Posterior vena cava (tissue), 2 donors: ENCODE measurements around the gene NANOGP8. TPM values are rescaled to one million over a fixed set of nuclear protein-coding genes. Genes with fewer than 3 reads are reported as not detected.
"Not testable (repeated sequence)": the region's sequence is repeated elsewhere in the genome, so short reads cannot be mapped to it uniquely, and the experiment has no call there.

Experiments
- DNase-seq: peaks from one replicate; pipeline ENCODE4 v3.0.0-alpha.2; 2020; ENCODE audit warnings: low spot score
- intact Hi-C, 2 donors: fragments of 100-400 bp; cut with DNase I; formaldehyde crosslinking; loops; one replicate each; pipeline versions ENCODE4 v1.14.1 to v1.14.2; 2022 to 2023
- long read RNA-seq, 2 donors: library from polyadenylated mRNA; unstranded; transcript quantifications; one replicate each; pipeline ENCODE4 v2.0.0, GENCODE V29; 2020 to 2021
- total RNA-seq, 2 donors: library from RNA; stranded (reverse); fragmentation: NEBNext Ultra II Directional; extraction: Animal tissue kit (Norgen Biotek cat#: 25700); gene quantifications; one replicate each; pipeline ENCODE4 v1.2.1, GENCODE V29; 2021
- donor health status: DM: yes; HTN: yes; CAD: no.
- donor health status: DM: yes; HTN: yes; CAD: no.

NANOGP8 gene, protein sequence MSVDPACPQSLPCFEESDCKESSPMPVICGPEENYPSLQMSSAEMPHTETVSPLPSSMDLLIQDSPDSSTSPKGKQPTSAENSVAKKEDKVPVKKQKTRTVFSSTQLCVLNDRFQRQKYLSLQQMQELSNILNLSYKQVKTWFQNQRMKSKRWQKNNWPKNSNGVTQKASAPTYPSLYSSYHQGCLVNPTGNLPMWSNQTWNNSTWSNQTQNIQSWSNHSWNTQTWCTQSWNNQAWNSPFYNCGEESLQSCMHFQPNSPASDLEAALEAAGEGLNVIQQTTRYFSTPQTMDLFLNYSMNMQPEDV
- total RNA-seq = under 1 TPM in 1 of 2 donors, not detected in 1; 0.48 TPM
- long read RNA-seq, donor 1 = 0 reads
- long read RNA-seq, donor 2 = 0 reads

DNA sequence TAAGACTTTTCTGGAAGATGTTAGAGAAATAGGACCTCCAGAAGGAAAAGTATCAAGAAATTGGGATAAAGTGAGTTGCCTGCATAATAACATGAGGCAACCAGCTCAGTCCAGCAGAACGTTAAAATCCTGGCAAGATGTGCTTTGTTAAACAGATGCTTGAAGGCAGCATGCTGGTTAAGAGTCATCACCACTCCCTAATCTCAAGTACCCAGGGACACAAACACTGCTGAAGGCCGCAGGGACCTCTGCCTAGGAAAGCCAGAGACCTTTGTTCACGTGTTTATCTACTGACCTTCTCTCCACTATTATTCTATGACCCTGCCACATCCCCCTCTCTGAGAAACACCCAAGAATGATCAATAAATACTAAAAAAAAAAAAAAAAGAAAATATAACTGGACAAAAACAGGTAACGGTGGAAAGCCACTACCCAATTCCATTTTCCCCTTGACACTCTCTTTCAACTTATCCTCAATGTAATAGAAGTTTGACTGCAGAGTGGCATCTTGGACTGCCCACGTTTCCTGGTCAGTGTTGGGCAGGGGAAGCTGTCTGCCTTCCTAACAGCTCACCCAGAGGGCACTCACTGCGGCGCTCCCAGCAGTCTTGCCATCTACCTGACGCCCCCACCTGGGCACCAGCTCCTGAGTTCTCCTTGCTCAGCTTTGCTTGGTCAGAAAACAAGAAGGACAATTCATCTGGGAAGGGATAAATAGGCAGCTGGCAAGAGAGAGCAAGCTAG is at the start of gene NANOGP8:
Gene NANOGP8 (minus strand): TSS at position 120 of the 744 bp plus-strand sequence. CDS start 185 bp downstream, outside the sequence.
- DNase-seq, intact Hi-C loops: not testable (repeated sequence)

DNA sequence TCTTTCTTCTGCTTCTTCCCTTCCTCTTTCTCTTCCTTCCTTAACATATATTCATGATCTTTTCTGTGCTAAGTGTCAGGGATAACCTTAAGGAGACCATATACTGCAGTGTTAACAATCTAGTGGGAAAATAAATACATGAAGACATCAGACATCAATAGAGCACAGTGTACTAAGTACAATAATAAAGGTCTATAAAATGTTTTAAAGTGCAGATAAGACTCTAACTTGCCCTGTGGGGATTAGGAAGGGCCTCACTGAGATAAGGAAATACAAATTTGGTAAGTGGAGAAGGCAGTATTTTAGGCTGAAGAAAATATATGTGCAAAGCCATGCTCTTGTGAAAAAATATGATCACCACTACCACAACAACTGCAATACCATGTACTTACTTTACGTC is 49.2 kb upstream of the NANOGP8 start:
- intact Hi-C loops = no loop called here
- no peak for DNase-seq

DNA sequence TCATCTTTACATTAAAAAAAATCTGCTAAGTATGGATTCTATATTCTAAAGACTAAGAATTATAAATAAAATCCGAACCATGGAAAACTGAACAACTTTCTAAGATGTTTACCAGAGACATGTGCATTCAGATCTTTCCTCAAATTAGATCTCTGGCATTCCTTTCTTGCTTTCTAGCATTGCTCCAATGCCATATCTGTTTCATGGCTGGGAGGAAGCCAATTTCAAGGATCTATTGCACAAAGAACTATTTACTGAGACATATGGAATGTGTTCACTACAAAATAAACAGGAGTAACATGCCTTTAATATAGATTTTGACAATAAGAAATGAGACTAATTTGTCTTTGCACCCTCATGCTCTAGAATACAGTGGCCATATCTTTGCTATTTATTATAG is 45.1 kb upstream of the NANOGP8 start:
- intact Hi-C loops = no loop called here
- DNase-seq = no peak

DNA sequence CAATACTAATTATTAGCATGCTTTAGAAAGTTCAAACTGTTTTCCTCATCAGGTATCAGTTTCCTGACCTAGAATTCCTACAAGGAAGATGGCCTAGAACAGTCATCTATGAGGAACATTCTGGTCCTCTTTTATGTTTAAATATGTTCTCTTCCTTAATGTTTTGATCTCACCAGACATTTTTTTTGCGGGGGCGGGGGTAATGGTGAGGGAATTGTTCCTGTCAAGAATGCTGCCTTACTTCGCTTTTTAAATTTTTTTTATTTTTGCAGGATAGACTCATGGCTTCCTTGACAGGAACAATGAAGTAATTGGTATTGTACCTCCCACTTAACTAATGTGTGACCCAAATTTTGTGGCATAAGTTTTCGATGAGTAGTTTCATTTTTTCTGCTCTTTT is 44.3 kb upstream of the NANOGP8 start:
- DNase-seq = no peak
- intact Hi-C loops = no loop called here

DNA sequence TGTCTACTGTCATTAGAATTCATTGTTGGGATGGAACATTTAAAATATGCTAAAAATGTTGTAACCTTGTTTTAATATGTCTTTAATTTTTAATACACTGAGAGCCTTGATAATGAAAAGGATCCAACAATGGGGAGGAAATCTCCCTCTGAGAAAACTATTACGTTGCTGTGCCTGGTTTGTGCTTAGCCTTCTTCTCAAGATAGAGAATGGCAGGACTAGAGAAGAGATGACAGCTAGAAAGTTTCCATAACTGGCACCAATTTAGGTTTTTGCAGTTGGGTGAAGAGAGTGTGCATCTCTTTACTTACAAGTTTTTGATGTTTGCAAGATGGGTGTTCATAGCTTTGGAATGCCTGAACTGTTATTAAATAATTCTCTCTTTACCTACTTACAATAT is 42.6 kb upstream of the NANOGP8 start:
- intact Hi-C loops = no loop called here
- no peak for DNase-seq

DNA sequence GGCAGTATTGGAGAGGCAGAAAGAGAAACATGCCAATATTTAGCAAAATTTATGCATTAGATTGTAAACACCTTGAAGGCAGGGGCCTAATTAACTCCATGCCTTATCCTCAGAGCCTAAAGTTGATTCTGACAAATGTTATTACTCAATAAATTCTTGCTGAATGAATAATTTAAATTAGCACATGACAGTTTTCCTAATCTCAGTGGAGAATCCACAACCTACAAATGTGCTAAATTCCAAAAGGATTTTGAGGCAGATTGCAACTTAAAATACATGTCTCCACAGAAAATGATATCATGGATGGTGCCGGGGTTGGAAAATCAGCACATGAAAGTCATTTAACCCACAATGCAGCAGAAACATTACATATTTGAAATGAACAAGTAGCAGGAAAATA is 41.1 kb upstream of the NANOGP8 start:
- DNase-seq = no peak
- intact Hi-C loops = no loop called here

DNA sequence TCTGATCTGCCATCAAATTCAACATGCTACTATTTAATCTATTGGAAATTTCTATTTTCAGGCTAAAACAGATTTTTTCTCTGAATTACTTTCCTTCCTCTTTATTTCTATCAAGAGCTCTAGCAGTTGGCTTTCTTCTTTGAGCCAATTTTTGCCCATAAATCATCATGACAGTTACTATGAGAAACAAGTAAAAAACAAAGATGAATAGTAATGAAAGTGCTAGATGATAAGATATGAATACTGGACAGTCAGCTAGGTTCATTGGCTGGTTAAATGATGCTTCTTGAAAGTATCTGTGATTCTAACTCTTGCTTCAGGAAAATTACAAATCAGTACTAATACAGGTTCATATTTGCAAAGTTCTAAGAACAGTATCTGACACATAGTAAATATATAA is 38.6 kb upstream of the NANOGP8 start:
- no peak for DNase-seq
- intact Hi-C loops = no loop called here

DNA sequence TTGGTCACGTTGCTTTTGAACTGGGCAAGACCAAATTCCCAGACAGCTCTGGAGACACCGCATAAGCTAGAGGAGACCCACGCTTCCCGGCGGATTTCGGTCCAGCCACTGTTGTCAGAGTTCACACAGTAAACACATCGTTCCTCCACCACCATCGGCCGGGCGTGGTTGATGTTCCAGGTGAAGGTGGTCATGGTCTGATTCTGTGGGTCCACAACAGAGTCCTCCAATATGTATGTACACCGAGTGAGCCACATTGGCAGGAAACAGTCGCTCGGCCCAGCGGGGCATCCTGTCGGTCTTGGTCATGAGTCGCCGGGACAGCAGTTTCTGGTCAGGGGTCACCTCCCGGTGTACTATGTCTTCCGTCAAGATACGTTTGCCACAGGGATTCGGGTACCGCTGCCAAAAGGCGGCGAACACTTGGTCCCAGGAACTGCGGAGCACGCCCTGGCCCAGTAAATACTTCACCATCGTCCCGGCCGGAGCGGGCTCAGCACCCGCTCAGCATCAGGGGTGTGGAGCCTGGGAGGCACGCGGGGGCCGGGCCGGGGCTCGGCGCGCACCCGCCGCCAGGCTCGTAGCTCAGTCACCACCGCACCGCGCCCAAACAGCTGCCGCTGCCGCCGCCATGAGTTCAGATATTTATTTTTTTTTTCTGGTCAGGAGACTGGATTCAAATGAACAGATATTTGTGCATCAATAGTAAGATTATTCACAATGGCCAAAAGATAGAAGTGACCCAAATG is 36.7 kb upstream of the NANOGP8 start:
- intact Hi-C loops = no loop called here
- DNase-seq = no peak

DNA sequence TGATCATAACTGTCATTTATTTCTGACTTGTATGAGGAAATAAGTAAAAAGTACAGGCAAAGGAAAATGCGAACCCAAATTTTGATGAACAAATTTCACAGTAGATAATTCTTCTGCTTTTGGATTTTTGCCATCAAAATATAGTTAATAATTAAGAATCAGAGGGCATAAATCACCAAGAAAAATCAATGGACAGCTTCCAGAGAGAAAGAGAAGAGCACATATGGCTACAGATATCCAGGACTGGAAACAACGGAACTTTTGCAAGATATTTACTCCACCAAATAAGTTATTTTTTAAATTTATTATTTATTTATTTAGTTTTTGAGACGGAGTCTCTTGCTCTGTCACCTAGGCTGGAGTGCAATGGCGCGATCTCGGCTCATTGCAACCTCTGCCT is 35.1 kb upstream of the NANOGP8 start:
- intact Hi-C loops = no loop called here

DNA sequence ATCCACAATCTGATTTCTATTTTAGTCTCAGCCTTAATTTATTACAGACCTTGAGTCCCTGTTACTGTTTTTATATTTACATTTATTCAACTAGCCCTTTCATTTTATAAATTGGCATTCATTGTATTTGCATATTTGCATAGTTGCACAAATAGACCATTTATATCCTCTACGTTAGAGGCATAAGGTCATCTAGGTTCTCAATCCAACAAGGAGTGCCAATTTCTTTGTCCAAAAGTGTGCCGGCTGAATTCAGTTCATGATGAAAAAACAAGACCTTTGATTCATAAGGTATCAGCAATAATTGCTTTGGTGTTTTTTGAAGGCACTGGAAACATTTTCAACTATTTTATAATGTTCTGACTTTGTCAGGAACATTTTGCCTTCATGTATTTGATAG is 33.9 kb upstream of the NANOGP8 start:
- intact Hi-C loops = no loop called here
- no peak for DNase-seq

More for the DNA sequence above, 35.1 kb upstream of the NANOGP8 start:
- DNase-seq = no peak

DNA sequence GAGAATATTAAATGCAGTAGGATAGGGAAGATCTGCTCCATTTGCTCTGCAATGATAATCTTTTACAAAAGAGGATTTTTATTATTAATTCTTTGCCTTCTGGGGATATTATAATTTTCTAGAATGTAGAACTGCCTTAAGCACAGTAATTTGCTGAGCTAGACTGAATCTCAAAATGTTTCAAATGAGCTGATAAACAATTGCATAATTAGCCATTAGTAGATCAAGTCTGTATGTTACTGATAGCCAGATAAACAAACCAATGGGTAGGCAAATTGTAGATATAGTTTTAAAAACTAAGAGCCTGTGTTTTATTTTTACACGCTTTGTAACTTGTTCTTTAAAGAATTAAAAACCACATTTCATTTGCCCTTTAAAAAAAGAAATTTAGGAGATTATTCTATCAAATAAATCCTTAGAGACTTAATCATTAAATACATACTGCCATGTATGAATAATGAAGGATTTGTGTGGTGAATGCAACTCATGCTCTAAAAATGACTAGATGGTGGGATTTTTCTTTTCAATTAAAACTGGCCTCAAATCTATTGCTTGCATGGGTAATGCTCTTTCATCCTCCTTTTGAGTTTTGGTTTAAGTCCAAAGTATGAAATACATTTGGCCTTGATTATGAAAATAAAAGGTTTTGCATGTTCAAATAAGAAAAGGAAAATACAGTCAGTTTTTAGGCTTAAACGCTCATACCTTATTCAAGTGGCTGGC is 32.6 kb upstream of the NANOGP8 start:
- no peak for DNase-seq
- intact Hi-C loops = no loop called here

DNA sequence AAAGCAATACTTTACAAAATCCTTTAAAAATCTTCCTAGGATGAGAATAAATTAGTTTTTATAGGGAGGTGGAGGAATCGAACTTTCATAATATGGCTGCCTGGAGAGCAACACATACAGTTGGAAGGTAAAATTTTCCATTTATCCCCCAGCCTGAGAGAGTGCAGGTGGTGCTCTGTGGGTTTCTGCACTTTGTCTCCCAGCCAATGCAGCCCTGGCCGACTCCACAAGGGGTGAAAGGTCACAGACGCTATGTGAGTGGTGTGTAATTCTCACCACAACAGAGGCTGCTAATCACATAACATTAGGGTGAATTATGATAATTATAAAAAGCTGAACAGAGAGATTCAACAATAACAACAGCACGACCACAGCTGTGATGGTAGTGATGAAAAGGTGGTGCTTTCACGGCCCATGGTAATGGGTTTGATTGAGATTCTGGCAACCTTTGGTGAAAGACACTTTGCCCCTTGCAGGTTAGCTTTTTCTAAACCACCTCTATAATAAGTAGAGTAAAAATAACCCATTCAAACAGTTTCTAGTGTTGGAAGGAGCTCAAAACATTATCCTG is 30.1 kb upstream of the NANOGP8 start:
- DNase-seq = no peak
- intact Hi-C loops = no loop called here

DNA sequence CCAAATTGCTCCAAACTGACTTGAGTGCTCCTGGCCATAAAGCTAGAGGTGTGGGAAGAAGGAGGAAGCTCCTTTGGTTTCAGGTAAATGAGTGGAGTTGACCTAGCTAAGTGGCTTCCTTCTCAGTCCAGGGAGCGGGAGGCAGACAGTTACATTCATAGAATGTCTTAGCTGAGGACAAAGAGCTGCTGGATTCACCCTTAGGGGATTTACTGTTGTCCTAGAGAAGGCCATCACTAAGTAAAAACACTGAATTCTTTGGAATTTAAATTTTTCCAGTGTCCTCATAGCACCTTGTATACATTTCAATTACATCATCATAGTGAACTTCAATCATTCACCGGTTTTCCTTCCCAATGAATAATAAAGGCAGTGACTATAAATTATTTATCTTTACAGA is 27.3 kb upstream of the NANOGP8 start:
- no peak for DNase-seq
- intact Hi-C loops = no loop called here

DNA sequence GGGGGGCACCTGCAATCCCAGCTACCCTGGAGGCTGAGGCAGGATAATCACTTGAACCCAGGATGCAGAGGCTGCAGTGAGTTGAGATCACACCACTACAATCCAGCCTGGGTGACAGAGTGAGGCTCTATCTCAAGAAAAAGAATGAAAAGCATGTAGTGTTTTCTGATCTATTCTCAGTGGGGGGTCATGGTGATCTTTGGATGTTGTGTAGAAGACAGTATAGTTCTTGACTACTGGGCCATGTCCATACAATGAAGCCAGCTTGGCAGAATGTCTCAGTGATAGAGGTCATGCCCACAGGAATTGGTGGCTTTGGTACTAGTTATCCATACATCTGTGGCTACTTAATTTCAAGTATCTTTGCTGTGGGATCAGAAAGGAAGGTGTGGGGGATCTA is 26.8 kb upstream of the NANOGP8 start:
- no peak for DNase-seq
- intact Hi-C loops = no loop called here

DNA sequence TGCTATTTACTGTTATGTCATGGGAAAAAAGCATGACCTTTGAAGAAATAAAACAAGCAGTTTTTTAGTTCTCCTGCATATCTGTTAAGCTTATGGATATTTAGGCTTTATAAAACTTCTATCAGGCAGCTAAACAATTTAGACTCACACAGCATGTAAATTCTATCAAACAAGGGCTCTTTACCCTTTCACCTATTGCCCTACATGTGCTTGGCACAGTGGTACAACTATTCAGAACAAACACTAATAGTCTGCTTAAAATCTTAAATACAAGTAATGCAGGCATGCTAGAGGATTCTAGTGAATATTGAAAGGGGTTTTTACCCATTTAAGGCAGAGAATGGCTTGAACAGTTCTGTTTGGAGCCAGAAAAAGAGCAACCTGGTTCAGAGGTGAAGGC is 23.4 kb upstream of the NANOGP8 start:
- intact Hi-C loops = no loop called here
- DNase-seq = no peak

DNA sequence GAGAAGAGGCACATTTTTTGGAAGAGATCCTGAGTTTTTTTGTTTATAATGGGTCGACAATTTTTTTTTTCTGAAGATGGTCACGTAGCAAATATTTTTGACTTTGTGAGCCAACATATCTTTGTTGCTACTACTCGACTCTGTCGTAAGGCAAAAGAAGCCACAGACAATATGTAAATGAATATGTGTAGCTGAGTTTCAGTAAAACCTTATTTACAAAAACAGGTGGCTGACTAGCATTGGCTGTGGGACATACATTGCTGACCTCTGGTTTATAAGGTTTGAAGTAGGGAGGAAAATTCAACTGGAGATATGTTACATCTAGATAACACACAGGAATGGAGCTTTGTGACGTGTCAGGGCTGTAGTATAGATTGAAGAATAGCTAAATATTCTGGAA is 22.5 kb upstream of the NANOGP8 start:
- intact Hi-C loops = no loop called here
- no peak for DNase-seq

DNA sequence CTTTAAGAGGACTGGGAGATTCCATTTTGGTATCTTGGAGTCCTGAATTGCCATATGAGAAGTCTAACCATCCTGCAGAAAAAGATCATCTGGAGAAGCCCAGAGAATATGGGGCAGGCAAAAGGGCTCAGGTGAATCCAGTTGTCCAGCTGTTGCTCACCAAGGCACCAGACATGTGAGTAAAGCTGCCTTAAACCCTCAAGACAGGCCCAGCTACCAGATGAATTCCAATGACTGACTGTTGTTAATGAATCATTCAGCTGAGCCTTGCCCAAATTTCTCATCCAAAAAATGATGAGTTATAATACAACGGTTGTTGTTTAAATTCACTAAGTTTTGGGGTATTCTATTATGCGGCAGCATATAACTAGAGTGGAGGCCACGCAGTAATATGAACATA is 22.0 kb upstream of the NANOGP8 start:
- DNase-seq = no peak
- intact Hi-C loops = no loop called here

DNA sequence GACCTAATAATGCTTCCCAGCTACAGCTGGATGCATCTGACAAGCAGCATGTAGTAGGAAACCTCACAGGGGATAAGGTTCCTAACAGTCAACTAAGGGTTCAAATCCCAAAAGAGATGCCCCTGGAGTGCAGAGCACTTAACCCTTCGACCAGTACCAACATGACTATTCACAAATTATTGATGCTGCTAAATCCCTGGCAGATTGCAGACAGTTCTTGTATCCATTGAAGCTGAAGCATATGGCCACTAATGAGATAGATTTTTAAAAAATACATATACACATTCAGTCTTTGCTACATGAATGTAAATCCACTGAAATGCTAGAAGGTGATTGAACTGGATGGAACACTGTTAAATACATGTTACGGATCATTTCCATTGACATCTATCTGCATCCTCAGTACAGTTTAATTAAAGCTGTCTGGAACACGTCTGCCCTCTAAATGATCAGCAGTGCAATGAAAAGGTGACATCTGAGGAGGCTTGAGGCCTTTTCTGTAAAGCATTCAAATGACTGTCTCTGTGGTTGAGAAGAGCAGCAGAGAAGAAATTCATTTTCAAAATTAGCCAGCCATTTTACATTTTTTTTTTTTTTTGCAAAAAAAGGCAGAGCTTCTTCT is 19.5 kb upstream of the NANOGP8 start:
- intact Hi-C loops = no loop called here

DNA sequence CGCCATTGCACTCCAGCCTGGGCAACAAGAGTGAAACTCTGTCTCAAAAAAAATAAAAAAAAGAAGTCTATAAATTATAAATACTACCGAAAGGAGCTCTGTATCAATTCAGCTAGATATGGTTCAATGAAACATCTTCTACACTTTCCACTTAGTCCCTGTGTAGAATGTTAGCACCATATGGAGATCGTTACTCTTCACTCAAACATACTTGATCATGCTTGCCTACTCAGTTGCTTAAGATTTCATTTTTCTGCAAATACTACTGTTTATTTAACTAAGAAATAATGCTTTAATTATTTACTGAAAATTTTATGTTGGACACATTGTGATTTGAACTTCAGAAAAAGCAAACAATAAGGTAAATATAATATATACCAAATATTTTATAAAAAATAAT is 17.1 kb upstream of the NANOGP8 start:
- DNase-seq = no peak
- intact Hi-C loops = no loop called here

More for the DNA sequence above, 19.5 kb upstream of the NANOGP8 start:
- no peak for DNase-seq
